ENCODE data around the gene PBX1.

Gene PBX1

GRCh38 chr1:164622068-164622845 lies 63.3 kb downstream of the PBX1 start:
- no peak for DNase-seq

GRCh38 chr1:164623805-164624204 lies 64.8 kb downstream of the PBX1 start:
- DNase-seq: no peak

GRCh38 chr1:164624400-164624799 lies 65.4 kb downstream of the PBX1 start:
- DNase-seq: no peak

GRCh38 chr1:164625004-164625617 lies 66.1 kb downstream of the PBX1 start:
- no peak for DNase-seq

GRCh38 chr1:164628772-164629171 lies 69.8 kb downstream of the PBX1 start:
- DNase-seq: no peak

GRCh38 chr1:164629971-164630370 lies 71.0 kb downstream of the PBX1 start:
- DNase-seq: no peak

- DNase-seq: no peak
Measured at GRCh38 chr1:164630626-164631396, 71.8 kb downstream of the PBX1 start.

- no peak for DNase-seq
Measured at GRCh38 chr1:164631751-164632150, 72.8 kb downstream of the PBX1 start.

- DNase-seq: no peak
Measured at GRCh38 chr1:164633997-164634396, 75.0 kb downstream of the PBX1 start.

- DNase-seq: no peak
Measured at GRCh38 chr1:164635059-164635802, 76.2 kb downstream of the PBX1 start.

- DNase-seq: no peak
Measured at GRCh38 chr1:164635803-164636731, 77.1 kb downstream of the PBX1 start.

- DNase-seq: no peak
Measured at GRCh38 chr1:164636757-164637156, 77.8 kb downstream of the PBX1 start.

- DNase-seq: no peak
Measured at GRCh38 chr1:164637461-164638375, 78.7 kb downstream of the PBX1 start.

- DNase-seq: no peak
Measured at GRCh38 chr1:164638492-164639202, 79.7 kb downstream of the PBX1 start.

GRCh38 chr1:164640686-164641352 lies 81.8 kb downstream of the PBX1 start:
- no peak for DNase-seq

GRCh38 chr1:164641353-164641730 lies 82.4 kb downstream of the PBX1 start:
- DNase-seq: no peak

GRCh38 chr1:164643018-164643417 lies 84.0 kb downstream of the PBX1 start:
- DNase-seq: no peak

- DNase-seq: no peak
Measured at GRCh38 chr1:164644268-164644667, 85.3 kb downstream of the PBX1 start.

GRCh38 chr1:164644774-164645644 lies 86.0 kb downstream of the PBX1 start:
- DNase-seq: no peak
